Measurements from ENCODE around the gene DNAJB9. TPM values are rescaled to one million over a fixed set of nuclear protein-coding genes. Genes with fewer than 3 reads are reported as not detected.

The DNAJB9 gene
- total and polyA plus RNA-seq, 9 of the 15 experiments (the other 6 are each of a cell fraction or from before 2014, with no cell fraction given): 4.3 to 34.2 (median 9.6) TPM

- Histone ChIP-seq H3K27ac (ENCODE audit: extremely low read depth, low read depth, low read length) (peak overlapping the region; percentile 84), H3K9me3 (replicated peaks; ENCODE audit: control insufficient read depth, insufficient read depth, low read depth, low read length) (no peaks in the 10 kb centered on the region), H3K4me2 (ENCODE audit: insufficient read depth, low read length) (peak overlapping the region; percentile 96), H3K27me3 (ENCODE audit: control insufficient read depth in 2 of 2, insufficient read depth in 2 of 2, low read length in 2 of 2) (no peaks in the 10 kb centered on the region), H3K4me1 (replicated peaks in 1 of 2; ENCODE audit: control insufficient read depth in 2 of 2, insufficient read depth in 2 of 2, low read length in 2 of 2) (peaks cover 11 to 24% of the 10 kb centered on the region in 2 experiments; a peak in 4 of 5 replicates), H2AFZ (ENCODE audit: low read depth, low read length) (peak overlapping the region; percentile 89), H3K9me1 (ENCODE audit: control insufficient read depth, insufficient read depth, low read length) (no peaks in the 10 kb centered on the region), H3K36me3 (ENCODE audit: control insufficient read depth, insufficient read depth, low read length) (no peaks in the 10 kb centered on the region), H3K79me2 (ENCODE audit: control insufficient read depth, insufficient read depth, low read length) (peaks cover 35% of the 10 kb centered on the region), H3K4me3 (peak overlapping the region; percentile 67), H4K20me1 (replicated peaks; ENCODE audit: control insufficient read depth, insufficient read depth, low read length) (peaks cover 6% of the 10 kb centered on the region; the same call in 1 of the 2 replicates), H3K9ac (ENCODE audit: insufficient read depth in 1 of 2, low read depth in 2 of 2, low read length in 2 of 2) (peak overlapping the region; percentile 83 to 93)
- ATAC-seq: no peak
- no peak for FAIRE-seq
- 5% methylated on average over 3 of the region's 3 CpGs for WGBS (ENCODE audit: insufficient coverage, low coverage, missing lambda C conversion rate)
- CTCF ChIA-PET (ENCODE audit: low intra/inter-chr PET ratio): no interaction called here
- BruUV-seq (replicated peaks): TSS peak; percentile 99
- no peak for DNase-seq (ENCODE audit: extremely low read depth in 1 of 4, low spot score in 3 of 4)
- in situ Hi-C loops (cut with MboI): no loop called here
- POLR2A ChIA-PET: interaction anchor here (0.6 to 3.1 kb wide), 8 partner anchors 11 to 1220 kb away, joined by 3 to 19 read pairs (median 4); partner anchors contain the start of genes DNAJB9 and THAP5
- intact Hi-C loops (cut with micrococcal nuclease): loop anchor here (1.0 kb wide), 1 partner anchor 43 kb away; the partner anchor contains the start of genes DNAJB9 and THAP5
- TF ChIP-seq KAT8 (IDR thresholded peaks at IDR 0.05; ENCODE audit: low read depth) (no peak), MCM2 (IDR thresholded peaks at IDR 0.05; ENCODE audit: low read depth) (no peak), HMG20B (CRISPR knock-in tag; IDR thresholded peaks at IDR 0.05) (no peak), SREBF1 (IDR thresholded peaks at IDR 0.05; ENCODE audit: borderline replicate concordance, low read depth, low read length) (no peak), ZNF75A (CRISPR knock-in tag; IDR thresholded peaks at IDR 0.05) (no peak), ZNF239 (CRISPR knock-in tag; IDR thresholded peaks at IDR 0.05) (no peak), ZNF695 (CRISPR knock-in tag; IDR thresholded peaks at IDR 0.05) (no peak), ZNF766 (CRISPR knock-in tag; conservative IDR thresholded peaks at IDR 0.05) (no peak), GTF3C2 (IDR thresholded peaks at IDR 0.05; ENCODE audit: borderline replicate concordance, extremely low read depth, insufficient read length) (no peak), GATAD2A (IDR thresholded peaks at IDR 0.05) (no peak), HOXB6 (CRISPR knock-in tag; IDR thresholded peaks at IDR 0.05; ENCODE audit: borderline replicate concordance) (0 out of 2 replicates have a peak, but pooled peaks have one; percentile 45), CREB5 (CRISPR knock-in tag; IDR thresholded peaks at IDR 0.05) (no peak), RNF2 (IDR thresholded peaks at IDR 0.05) (no peak), TEAD4 (IDR thresholded peaks at IDR 0.05; ENCODE audit: low read length) (no peak), TEAD4 (CRISPR knock-in tag; IDR thresholded peaks at IDR 0.05; ENCODE audit: borderline replicate concordance) (no peak), GTF2A2 (tag; IDR thresholded peaks at IDR 0.05) (no peak), RBFOX2 (IDR thresholded peaks at IDR 0.05; ENCODE audit: low read depth, low read length) (no peak), ETS2 (tag; IDR thresholded peaks at IDR 0.05; ENCODE audit: borderline replicate concordance, poor library complexity, severe bottlenecking) (no peak), CTCF (IDR thresholded peaks at IDR 0.05 in 2 of 3, conservative IDR thresholded peaks at IDR 0.05 in 1 of 3; ENCODE audit: insufficient read depth in 2 of 3, low read depth in 1 of 3, low read length in 3 of 3) (no peak)
These were observed 43.0 kb upstream of the DNAJB9 start for GRCh38 chr7:108526768-108527017.

Measured in K562 (cell line).